ENCODE data around the gene HTR7. TPM values are rescaled to one million over a fixed set of nuclear protein-coding genes. Genes with fewer than 3 reads are reported as not detected.

The HTR7 gene
- total RNA-seq, 1 donor from 2014 or later = 13.3 TPM

DNA sequence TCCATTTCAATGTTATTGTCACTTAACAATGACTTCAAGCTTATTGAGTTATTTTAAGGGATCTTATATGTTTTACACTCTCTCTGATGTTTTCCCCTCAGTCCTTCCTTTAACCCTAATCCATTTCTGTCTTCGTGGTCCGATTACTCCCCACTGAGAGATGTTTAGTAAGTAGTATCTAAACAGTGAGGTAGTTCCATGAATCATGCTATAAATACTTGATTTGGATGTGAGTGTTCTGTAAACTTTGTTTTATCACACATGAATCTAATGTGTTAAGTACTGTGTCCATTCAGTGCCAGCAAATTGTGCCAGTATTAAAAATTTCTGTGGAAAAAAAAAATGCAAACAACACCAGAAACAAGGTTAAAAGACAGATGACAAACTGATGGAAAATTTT lies 32.5 kb upstream of the HTR7 start:
- H3K27ac Mint-ChIP-seq (ENCODE audit: unreplicated experiment) = no peak overlapping the region
- TF ChIP-seq, protein P1, sequence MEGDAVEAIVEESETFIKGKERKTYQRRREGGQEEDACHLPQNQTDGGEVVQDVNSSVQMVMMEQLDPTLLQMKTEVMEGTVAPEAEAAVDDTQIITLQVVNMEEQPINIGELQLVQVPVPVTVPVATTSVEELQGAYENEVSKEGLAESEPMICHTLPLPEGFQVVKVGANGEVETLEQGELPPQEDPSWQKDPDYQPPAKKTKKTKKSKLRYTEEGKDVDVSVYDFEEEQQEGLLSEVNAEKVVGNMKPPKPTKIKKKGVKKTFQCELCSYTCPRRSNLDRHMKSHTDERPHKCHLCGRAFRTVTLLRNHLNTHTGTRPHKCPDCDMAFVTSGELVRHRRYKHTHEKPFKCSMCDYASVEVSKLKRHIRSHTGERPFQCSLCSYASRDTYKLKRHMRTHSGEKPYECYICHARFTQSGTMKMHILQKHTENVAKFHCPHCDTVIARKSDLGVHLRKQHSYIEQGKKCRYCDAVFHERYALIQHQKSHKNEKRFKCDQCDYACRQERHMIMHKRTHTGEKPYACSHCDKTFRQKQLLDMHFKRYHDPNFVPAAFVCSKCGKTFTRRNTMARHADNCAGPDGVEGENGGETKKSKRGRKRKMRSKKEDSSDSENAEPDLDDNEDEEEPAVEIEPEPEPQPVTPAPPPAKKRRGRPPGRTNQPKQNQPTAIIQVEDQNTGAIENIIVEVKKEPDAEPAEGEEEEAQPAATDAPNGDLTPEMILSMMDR (IDR thresholded peaks at IDR 0.05; ENCODE audit: partially characterized antibody, unreplicated experiment) = no peak
- H3K9me3 Mint-ChIP-seq (ENCODE audit: unreplicated experiment) = no peaks in the 10 kb centered on the region
- no peaks in the 10 kb centered on the region for H3K36me3 Mint-ChIP-seq (ENCODE audit: unreplicated experiment)
- no peaks in the 10 kb centered on the region for H3K4me1 Mint-ChIP-seq (ENCODE audit: low read depth, unreplicated experiment)
- H3K27me3 Mint-ChIP-seq (ENCODE audit: unreplicated experiment) = no peaks in the 10 kb centered on the region
- DNase-seq = no peak
- no peak overlapping the region for H3K4me3 Mint-ChIP-seq (ENCODE audit: unreplicated experiment)

DNA sequence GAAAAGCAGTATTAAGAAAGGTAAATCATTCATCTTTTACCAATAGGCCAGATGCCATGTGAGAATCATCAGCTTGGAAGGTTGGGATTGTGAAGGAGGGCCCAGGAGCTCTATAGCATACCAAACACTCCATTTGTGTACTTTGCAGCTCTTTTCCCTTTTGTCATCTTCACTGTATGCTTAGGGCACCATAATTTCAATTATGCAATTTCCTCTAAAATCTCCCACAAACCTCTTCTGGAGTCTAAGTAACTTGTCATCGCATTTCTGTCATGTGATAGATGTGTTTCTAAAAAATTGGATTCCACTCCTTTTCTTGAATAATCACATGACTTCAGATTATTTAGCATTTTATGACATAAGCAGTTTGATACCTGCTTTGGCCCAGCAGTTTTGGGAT lies 31.8 kb upstream of the HTR7 start:
- Mint-ChIP-seq H3K9me3 (ENCODE audit: unreplicated experiment) (no peaks in the 10 kb centered on the region), H3K27ac (ENCODE audit: unreplicated experiment) (no peak overlapping the region), H3K4me3 (ENCODE audit: unreplicated experiment) (no peak overlapping the region), H3K4me1 (ENCODE audit: low read depth, unreplicated experiment) (no peaks in the 10 kb centered on the region), H3K27me3 (ENCODE audit: unreplicated experiment) (no peaks in the 10 kb centered on the region), H3K36me3 (ENCODE audit: unreplicated experiment) (no peaks in the 10 kb centered on the region)
- TF ChIP-seq, protein P1 (IDR thresholded peaks at IDR 0.05; ENCODE audit: partially characterized antibody, unreplicated experiment) = no peak
- DNase-seq = no peak

DNA sequence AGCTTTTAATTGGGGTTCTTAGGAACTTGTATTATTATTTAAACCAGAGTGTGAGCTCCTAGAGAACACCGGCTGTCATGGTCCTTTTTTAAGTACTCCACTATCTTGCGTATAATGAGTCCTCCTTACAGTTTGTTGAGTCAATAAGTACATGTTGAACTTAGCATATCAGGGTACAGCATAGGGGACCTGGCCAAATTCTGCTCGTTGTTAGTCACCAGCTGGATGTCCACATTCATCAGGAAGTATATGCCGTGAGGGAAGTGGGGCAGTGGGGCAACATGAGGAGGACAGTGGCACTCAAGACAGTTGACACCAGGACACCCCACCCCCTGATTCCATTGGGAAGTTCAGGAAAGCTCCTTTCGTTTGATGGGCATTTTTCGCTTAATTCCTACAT lies 30.5 kb upstream of the HTR7 start:
- no peaks in the 10 kb centered on the region for H3K36me3 Mint-ChIP-seq (ENCODE audit: unreplicated experiment)
- DNase-seq = no peak
- H3K4me3 Mint-ChIP-seq (ENCODE audit: unreplicated experiment) = no peak overlapping the region
- TF ChIP-seq, protein P1 (IDR thresholded peaks at IDR 0.05; ENCODE audit: partially characterized antibody, unreplicated experiment) = no peak
- H3K4me1 Mint-ChIP-seq (ENCODE audit: low read depth, unreplicated experiment) = no peaks in the 10 kb centered on the region
- no peaks in the 10 kb centered on the region for H3K27me3 Mint-ChIP-seq (ENCODE audit: unreplicated experiment)
- no peak overlapping the region for H3K27ac Mint-ChIP-seq (ENCODE audit: unreplicated experiment)
- no peaks in the 10 kb centered on the region for H3K9me3 Mint-ChIP-seq (ENCODE audit: unreplicated experiment)

DNA sequence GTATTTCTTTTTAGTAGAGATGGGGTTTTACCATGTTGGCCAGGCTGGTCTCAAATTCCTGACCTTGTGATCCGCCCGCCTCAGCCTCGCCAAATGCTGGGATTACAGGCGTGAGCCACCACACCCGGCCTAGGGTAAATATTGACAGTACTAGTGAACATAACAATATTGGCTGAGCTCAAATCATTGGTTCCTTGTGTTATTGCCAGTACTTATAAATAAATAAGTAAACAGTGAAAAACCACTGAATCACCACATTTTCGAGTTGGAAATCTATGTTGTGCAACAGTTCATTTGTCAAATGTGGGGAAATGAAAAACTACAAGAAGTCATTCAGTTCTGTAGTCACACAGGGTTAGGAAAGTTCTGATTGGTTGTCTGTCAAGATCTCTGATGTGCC lies 29.7 kb upstream of the HTR7 start:
- H3K27me3 Mint-ChIP-seq (ENCODE audit: unreplicated experiment) = no peaks in the 10 kb centered on the region
- no peaks in the 10 kb centered on the region for H3K36me3 Mint-ChIP-seq (ENCODE audit: unreplicated experiment)
- no peaks in the 10 kb centered on the region for H3K9me3 Mint-ChIP-seq (ENCODE audit: unreplicated experiment)
- no peak overlapping the region for H3K4me3 Mint-ChIP-seq (ENCODE audit: unreplicated experiment)
- H3K27ac Mint-ChIP-seq (ENCODE audit: unreplicated experiment) = no peak overlapping the region
- no peaks in the 10 kb centered on the region for H3K4me1 Mint-ChIP-seq (ENCODE audit: low read depth, unreplicated experiment)
- DNase-seq = no peak
- TF ChIP-seq, protein P1 (IDR thresholded peaks at IDR 0.05; ENCODE audit: partially characterized antibody, unreplicated experiment) = no peak

DNA sequence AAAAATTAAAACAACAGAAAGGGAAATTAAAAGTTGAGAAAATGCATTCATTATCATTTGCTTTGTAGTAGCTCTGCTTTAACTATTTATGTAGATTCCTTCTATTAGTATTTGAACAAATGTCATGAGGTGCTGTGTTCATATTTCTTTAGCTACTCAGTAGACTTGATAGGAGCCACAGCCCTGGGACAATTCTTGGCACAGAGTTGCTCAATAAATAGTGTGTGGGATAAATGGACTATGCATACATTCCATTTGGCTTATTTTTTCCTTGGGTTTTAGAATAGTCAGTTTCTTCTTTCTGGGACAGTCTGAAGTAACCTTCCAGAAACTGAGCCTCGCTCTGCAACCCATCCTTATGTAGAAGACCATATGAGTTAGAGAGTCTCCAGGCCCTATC lies 27.3 kb upstream of the HTR7 start:
- H3K9me3 Mint-ChIP-seq (ENCODE audit: unreplicated experiment) = no peaks in the 10 kb centered on the region
- H3K36me3 Mint-ChIP-seq (ENCODE audit: unreplicated experiment) = no peaks in the 10 kb centered on the region
- DNase-seq = no peak
- H3K27ac Mint-ChIP-seq (ENCODE audit: unreplicated experiment) = no peak overlapping the region
- no peaks in the 10 kb centered on the region for H3K27me3 Mint-ChIP-seq (ENCODE audit: unreplicated experiment)
- TF ChIP-seq, protein P1 (IDR thresholded peaks at IDR 0.05; ENCODE audit: partially characterized antibody, unreplicated experiment) = no peak
- H3K4me1 Mint-ChIP-seq (ENCODE audit: low read depth, unreplicated experiment) = no peaks in the 10 kb centered on the region
- H3K4me3 Mint-ChIP-seq (ENCODE audit: unreplicated experiment) = no peak overlapping the region

Measured in glutamatergic neuron (in vitro differentiated cells).